Osteocyte (in vitro differentiated cells): Measurements from ENCODE around the gene IQSEC2. TPM values are rescaled to one million over a fixed set of nuclear protein-coding genes. Genes with fewer than 3 reads are reported as not detected.

Experiments used
- DNase-seq: peaks from one replicate; pipeline ENCODE4 v3.0.0; 2021; ENCODE audit warnings: mixed read lengths; ENCODE audit not compliant: unreplicated experiment; ENCODE audit errors: extremely low spot score
- H3K27ac Mint-ChIP-seq: one replicate; pipeline ENCODE4 v1.8.0; 2021; ENCODE audit warnings: mild to moderate bottlenecking, mixed read lengths; ENCODE audit not compliant: unreplicated experiment
- H3K27me3 Mint-ChIP-seq: one replicate; pipeline ENCODE4 v1.8.0; 2021; ENCODE audit warnings: mixed read lengths; ENCODE audit not compliant: unreplicated experiment
- H3K36me3 Mint-ChIP-seq: one replicate; pipeline ENCODE4 v1.8.0; 2021; ENCODE audit warnings: mixed read lengths; ENCODE audit not compliant: unreplicated experiment
- H3K4me1 Mint-ChIP-seq: one replicate; pipeline ENCODE4 v1.8.0; 2021; ENCODE audit warnings: mixed read lengths; ENCODE audit not compliant: unreplicated experiment
- H3K4me3 Mint-ChIP-seq: one replicate; pipeline ENCODE4 v1.8.0; 2021; ENCODE audit warnings: mild to moderate bottlenecking, moderate library complexity, mixed read lengths; ENCODE audit not compliant: unreplicated experiment
- H3K9me3 Mint-ChIP-seq: one replicate; pipeline ENCODE4 v1.8.0; 2021; ENCODE audit warnings: mixed read lengths; ENCODE audit not compliant: unreplicated experiment
- total RNA-seq: library from RNA; stranded (reverse); gene quantifications from 2 replicates; pipeline ENCODE4 v1.2.1, GENCODE V29; 2021
- TF ChIP-seq, protein P1 (sequence below): fragments of 200-600 bp; sonication (generic); IDR thresholded peaks from 2 replicates; pipeline ENCODE4 v1.5.0; 2021; ENCODE audit warnings: antibody characterized with exemption, mild to moderate bottlenecking, moderate library complexity

The IQSEC2 gene
- total RNA-seq, 1 donor from 2014 or later: 8.8 TPM

DNA sequence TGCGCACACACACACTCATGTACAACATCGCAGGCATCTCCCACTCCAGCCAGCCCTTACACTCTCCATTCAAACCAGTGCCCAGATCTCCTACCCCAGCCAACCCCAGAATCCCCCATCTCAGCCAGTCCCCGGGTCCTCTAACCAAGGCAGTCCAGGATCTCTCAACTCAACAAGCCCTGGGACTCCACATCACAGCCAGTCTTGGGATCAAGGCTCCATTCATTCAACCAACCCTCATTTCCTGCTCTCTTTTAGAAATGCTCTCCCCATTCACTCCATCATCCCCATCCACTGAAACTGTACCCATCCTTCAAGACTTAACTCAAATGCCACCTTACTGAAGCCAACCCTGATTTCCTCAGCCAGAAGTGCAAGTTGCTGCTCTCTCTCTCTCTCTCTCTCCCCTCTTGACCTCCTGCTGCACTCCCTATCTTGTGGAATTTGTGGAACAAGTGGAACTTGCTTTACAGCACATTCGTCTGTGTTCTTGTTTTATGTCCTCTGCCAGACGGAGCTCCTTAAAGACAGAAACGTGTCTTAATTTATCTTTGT lies 40.6 kb upstream of the IQSEC2 start:
- Mint-ChIP-seq H3K4me3 (peak overlapping the region; percentile 57), H3K36me3 (no peaks in the 10 kb centered on the region), H3K27me3 (peaks cover 40% of the 10 kb centered on the region), H3K27ac (no peak overlapping the region), H3K4me1 (peaks cover 12% of the 10 kb centered on the region), H3K9me3 (peaks cover 12% of the 10 kb centered on the region)
- TF ChIP-seq, protein P1, sequence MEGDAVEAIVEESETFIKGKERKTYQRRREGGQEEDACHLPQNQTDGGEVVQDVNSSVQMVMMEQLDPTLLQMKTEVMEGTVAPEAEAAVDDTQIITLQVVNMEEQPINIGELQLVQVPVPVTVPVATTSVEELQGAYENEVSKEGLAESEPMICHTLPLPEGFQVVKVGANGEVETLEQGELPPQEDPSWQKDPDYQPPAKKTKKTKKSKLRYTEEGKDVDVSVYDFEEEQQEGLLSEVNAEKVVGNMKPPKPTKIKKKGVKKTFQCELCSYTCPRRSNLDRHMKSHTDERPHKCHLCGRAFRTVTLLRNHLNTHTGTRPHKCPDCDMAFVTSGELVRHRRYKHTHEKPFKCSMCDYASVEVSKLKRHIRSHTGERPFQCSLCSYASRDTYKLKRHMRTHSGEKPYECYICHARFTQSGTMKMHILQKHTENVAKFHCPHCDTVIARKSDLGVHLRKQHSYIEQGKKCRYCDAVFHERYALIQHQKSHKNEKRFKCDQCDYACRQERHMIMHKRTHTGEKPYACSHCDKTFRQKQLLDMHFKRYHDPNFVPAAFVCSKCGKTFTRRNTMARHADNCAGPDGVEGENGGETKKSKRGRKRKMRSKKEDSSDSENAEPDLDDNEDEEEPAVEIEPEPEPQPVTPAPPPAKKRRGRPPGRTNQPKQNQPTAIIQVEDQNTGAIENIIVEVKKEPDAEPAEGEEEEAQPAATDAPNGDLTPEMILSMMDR: no peak
- DNase-seq: no peak

- no peak for DNase-seq
- TF ChIP-seq, protein P1: no peak
- no peaks in the 10 kb centered on the region for H3K36me3 Mint-ChIP-seq
- H3K4me1 Mint-ChIP-seq: peaks cover 13% of the 10 kb centered on the region
- H3K27ac Mint-ChIP-seq: no peak overlapping the region
- H3K4me3 Mint-ChIP-seq: peak overlapping the region; percentile 57
- peaks cover 12% of the 10 kb centered on the region for H3K9me3 Mint-ChIP-seq
- H3K27me3 Mint-ChIP-seq: peaks cover 40% of the 10 kb centered on the region
These were observed 40.0 kb upstream of the IQSEC2 start for GRCh38 chrX:53321230-53321942.

DNA sequence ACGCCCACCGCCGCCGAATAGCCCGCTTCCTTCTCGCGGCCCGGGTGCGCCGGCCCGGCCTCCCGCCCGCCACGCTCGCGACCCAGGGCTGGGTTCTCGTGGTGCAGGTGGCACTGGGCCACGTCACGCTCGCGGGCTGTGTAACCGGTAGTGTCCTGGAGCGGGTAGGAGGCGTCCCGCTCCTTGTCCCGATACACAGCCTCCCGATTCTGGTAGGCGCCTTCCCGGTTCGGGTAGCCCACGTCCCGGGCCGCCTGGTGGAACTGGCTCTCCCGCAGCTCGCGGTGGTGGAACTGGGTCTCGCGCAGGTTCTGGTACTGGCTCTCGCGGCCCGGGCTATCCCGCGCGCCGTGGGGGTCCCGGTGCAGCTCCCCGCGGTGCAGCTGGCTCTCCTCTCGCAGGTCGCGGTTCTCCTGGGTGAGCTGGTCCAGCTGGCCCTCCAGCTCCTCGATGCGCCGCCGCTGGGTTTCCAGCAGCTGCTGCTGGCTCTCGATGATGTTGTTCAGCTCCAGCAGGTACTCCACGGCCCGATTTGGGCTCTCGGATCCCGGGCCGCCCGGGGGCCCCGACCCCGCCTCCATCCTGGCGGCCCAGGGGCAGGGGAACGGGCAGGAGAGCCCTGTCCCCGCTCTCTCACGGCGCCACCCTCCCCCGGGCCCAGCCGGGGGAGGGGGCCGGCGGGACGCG lies 39.3 kb upstream of the IQSEC2 start:
- H3K36me3 Mint-ChIP-seq: no peaks in the 10 kb centered on the region
- H3K27ac Mint-ChIP-seq: no peak overlapping the region
- DNase-seq: no peak
- peaks cover 34% of the 10 kb centered on the region for H3K27me3 Mint-ChIP-seq
- peak overlapping the region; percentile 59 for H3K4me3 Mint-ChIP-seq
- H3K9me3 Mint-ChIP-seq: peaks cover 12% of the 10 kb centered on the region
- TF ChIP-seq, protein P1: no peak
- H3K4me1 Mint-ChIP-seq: peaks cover 13% of the 10 kb centered on the region

GRCh38 chrX:53319614-53320542 lies 38.5 kb upstream of the IQSEC2 start:
- H3K36me3 Mint-ChIP-seq: no peaks in the 10 kb centered on the region
- no peak overlapping the region for H3K27ac Mint-ChIP-seq
- DNase-seq: no peak
- TF ChIP-seq, protein P1: no peak
- peak overlapping the region; percentile 79 for H3K4me3 Mint-ChIP-seq
- H3K4me1 Mint-ChIP-seq: peaks cover 13% of the 10 kb centered on the region
- peaks cover 30% of the 10 kb centered on the region for H3K27me3 Mint-ChIP-seq
- peaks cover 12% of the 10 kb centered on the region for H3K9me3 Mint-ChIP-seq
